Activated CD8-positive, alpha-beta T cell treated with anti-CD3 and anti-CD28 coated beads for 36 hours (primary cell): ENCODE measurements around the gene AOPEP. TPM values are rescaled to one million over a fixed set of nuclear protein-coding genes. Genes with fewer than 3 reads are reported as not detected.

Source experiments
- ATAC-seq: fragments of 200-7000 bp; cut with Tn5 transposase; one replicate; pipeline ENCODE4 v1.10.0; 2021; ENCODE audit warnings: mild to moderate bottlenecking, moderate library complexity
- CTCF ChIA-PET: fragments of 350-600 bp; sonication (Branson Sonifier 250); formaldehyde crosslinking; loops from one replicate; lab custom pipeline; 2021; ENCODE audit warnings: antibody characterized with exemption; lab: Charles Lee
- POLR2A ChIA-PET: fragments of 350-600 bp; sonication (Branson Sonifier 250); formaldehyde crosslinking; loops from one replicate; lab custom pipeline; 2021; ENCODE audit warnings: antibody characterized with exemption; lab: Charles Lee
- DNase-seq: peaks from one replicate; pipeline ENCODE4 v3.0.0-alpha.2; 2020
- H3K27ac Mint-ChIP-seq: one replicate; pipeline ENCODE4 v1.8.0; 2021; ENCODE audit warnings: mild to moderate bottlenecking, mixed read lengths
- H3K27me3 Mint-ChIP-seq: one replicate; pipeline ENCODE4 v1.8.0; 2021; ENCODE audit warnings: mixed read lengths
- H3K36me3 Mint-ChIP-seq: one replicate; pipeline ENCODE4 v1.8.0; 2021; ENCODE audit warnings: low read depth, mixed read lengths
- H3K4me1 Mint-ChIP-seq: one replicate; pipeline ENCODE4 v1.8.0; 2021; ENCODE audit warnings: low read depth, mixed read lengths
- H3K4me3 Mint-ChIP-seq: one replicate; pipeline ENCODE4 v1.8.0; 2021; ENCODE audit warnings: mild to moderate bottlenecking, moderate library complexity, mixed read lengths
- H3K9me3 Mint-ChIP-seq: one replicate; pipeline ENCODE4 v1.8.0; 2021; ENCODE audit warnings: mixed read lengths
- intact Hi-C: fragments of 100-400 bp; cut with micrococcal nuclease; formaldehyde crosslinking; loops from one replicate; pipeline ENCODE4 v1.10.0; 2022
- total RNA-seq, 2 experiments: library from RNA; stranded (reverse); gene quantifications; one replicate each; pipeline ENCODE4 v1.2.3, GENCODE V29; 2021
- TF ChIP-seq, protein P1 (sequence below): fragments of 200-600 bp; IDR thresholded peaks from one replicate; pipeline ENCODE4 v1.8.0; 2022; ENCODE audit warnings: antibody characterized with exemption, mild to moderate bottlenecking

Gene AOPEP
- total RNA-seq, 2 experiments from 2014 or later = 7.1 to 8.7 TPM

DNA sequence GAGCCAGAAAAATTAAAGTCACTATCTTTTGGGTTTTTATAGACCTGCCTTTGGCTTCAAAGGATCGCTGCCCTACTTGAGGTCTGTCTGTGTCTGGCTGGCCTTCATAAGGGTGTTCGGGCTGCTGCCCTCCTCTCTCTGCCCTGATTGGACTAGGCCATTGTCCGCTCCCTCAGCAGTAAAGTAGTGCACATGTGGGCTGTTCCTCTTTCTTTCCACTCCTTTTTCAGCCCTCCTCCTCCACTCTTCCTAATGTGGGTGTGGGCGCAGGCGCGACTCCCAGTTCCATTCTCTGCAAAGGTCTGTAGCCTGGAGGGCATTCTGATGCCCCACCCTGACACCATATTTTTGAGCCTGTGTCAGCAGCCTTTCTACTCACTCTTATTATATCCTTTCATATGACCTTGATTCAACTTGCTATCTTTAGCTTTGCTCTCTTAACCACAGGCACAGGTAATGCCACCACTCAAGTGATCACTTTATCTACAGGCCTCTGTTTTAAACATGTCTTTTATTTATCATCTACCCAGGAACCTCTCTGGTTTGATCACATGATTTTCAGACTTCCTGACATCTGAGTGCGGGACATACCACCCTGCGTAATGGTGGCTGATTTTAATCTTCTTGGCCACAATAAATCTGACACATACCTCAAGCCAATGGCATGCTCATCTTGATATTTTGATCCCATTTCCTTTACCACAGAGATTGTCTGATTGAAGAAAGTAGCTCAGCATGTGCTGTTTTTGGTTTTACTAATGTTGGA, 144.5 kb downstream of the AOPEP start:
- TF ChIP-seq, protein P1, sequence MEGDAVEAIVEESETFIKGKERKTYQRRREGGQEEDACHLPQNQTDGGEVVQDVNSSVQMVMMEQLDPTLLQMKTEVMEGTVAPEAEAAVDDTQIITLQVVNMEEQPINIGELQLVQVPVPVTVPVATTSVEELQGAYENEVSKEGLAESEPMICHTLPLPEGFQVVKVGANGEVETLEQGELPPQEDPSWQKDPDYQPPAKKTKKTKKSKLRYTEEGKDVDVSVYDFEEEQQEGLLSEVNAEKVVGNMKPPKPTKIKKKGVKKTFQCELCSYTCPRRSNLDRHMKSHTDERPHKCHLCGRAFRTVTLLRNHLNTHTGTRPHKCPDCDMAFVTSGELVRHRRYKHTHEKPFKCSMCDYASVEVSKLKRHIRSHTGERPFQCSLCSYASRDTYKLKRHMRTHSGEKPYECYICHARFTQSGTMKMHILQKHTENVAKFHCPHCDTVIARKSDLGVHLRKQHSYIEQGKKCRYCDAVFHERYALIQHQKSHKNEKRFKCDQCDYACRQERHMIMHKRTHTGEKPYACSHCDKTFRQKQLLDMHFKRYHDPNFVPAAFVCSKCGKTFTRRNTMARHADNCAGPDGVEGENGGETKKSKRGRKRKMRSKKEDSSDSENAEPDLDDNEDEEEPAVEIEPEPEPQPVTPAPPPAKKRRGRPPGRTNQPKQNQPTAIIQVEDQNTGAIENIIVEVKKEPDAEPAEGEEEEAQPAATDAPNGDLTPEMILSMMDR = no peak
- peaks cover 39% of the 10 kb centered on the region for H3K4me1 Mint-ChIP-seq
- peaks cover 6% of the 10 kb centered on the region for H3K9me3 Mint-ChIP-seq
- intact Hi-C loops = no loop called here
- H3K4me3 Mint-ChIP-seq = no peak overlapping the region
- POLR2A ChIA-PET = no interaction called here
- DNase-seq (peak; percentile 51), ATAC-seq (peak; percentile 77)
- H3K36me3 Mint-ChIP-seq = peaks cover 8% of the 10 kb centered on the region
- no peaks in the 10 kb centered on the region for H3K27me3 Mint-ChIP-seq
- CTCF ChIA-PET = interaction anchor here (0.6 to 0.9 kb wide), 3 partner anchors 141 to 1057 kb away, joined by 3 read pairs; no protein-coding TSS in a partner anchor
- peak overlapping the region; percentile 72 for H3K27ac Mint-ChIP-seq

DNA sequence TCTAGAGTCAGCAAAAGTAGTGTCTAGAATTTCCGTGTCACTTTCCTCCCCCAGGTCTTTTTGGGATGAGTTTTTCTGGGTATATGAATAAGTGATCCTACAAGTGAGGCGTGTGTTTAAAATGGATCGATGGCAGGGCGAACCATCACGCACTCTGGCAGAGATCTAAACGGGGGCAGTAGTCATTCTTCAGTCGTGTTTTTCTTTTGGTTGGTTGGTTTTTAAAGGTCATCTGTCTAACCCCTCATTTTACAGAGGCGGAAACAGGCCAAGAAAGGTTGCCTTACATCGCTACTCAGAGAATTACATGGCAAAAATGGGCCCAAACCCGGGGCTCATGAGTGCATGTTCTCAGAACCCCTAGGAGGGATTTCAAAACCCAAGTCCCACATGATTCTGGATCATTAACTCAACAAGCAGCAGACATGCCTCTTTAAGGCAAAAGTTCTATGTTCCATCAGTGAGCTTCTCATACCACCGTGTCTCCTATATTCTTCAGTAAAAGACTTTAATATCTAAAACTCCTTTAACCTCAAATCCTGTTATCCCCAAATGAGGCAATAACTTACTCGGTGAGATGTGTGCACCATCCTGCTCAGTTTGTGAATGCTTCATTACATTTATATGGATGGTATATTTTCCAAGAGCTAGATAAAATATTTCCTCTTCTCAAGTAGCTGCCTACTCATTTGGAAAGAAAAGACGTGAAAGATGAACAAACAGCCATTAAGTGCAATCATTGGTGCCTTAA, 145.8 kb downstream of the AOPEP start:
- ChIA-PET CTCF (interaction anchor here (0.9 to 1.1 kb wide), 2 partner anchors 20 to 203 kb away, joined by 3 read pairs; no protein-coding TSS in a partner anchor), POLR2A (no interaction called here)
- DNase-seq = no peak
- H3K36me3 Mint-ChIP-seq = peaks cover 9% of the 10 kb centered on the region
- H3K27me3 Mint-ChIP-seq = no peaks in the 10 kb centered on the region
- TF ChIP-seq, protein P1 = no peak
- peaks cover 40% of the 10 kb centered on the region for H3K4me1 Mint-ChIP-seq
- intact Hi-C loops = no loop called here
- no peak overlapping the region for H3K4me3 Mint-ChIP-seq
- H3K27ac Mint-ChIP-seq = no peak overlapping the region
- ATAC-seq = no peak
- peaks cover 7% of the 10 kb centered on the region for H3K9me3 Mint-ChIP-seq

DNA sequence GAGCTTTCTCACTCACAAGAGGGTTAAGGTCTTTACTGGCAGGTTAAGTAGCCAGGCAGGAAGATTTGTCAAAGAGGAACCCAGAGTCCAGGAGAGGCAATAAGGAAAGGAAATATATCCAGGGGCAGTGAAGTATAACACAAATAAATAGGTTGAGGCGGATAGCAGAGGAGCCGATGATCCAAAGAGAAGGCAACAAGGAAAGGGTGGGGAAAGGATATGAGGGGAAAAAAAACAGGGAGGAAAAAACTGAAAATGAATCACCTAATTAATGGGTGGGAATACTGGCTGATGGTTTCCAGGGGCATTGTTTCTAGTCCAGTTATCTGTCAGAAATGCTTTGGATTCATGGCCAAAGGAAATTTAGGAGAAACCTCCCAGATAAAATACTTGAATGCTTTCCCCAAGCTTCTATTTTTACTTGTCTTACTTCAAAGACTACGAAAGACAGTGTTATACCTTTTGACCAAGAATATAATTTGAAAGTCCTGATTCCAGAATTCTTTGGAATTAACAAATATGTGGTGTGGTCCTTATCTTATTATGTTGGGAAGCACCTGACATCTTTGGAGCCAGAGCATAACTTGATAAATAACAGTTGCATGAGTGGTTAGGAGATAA, 146.5 kb downstream of the AOPEP start:
- TF ChIP-seq, protein P1 = no peak
- DNase-seq (no peak), ATAC-seq (no peak)
- CTCF ChIA-PET = interaction anchor here (0.9 to 1.1 kb wide), 2 partner anchors 21 to 203 kb away, joined by 3 read pairs; no protein-coding TSS in a partner anchor
- intact Hi-C loops = no loop called here
- POLR2A ChIA-PET = no interaction called here
- Mint-ChIP-seq H3K4me3 (no peak overlapping the region), H3K27ac (no peak overlapping the region), H3K9me3 (peaks cover 7% of the 10 kb centered on the region), H3K4me1 (peaks cover 45% of the 10 kb centered on the region), H3K36me3 (peaks cover 9% of the 10 kb centered on the region), H3K27me3 (no peaks in the 10 kb centered on the region)

DNA sequence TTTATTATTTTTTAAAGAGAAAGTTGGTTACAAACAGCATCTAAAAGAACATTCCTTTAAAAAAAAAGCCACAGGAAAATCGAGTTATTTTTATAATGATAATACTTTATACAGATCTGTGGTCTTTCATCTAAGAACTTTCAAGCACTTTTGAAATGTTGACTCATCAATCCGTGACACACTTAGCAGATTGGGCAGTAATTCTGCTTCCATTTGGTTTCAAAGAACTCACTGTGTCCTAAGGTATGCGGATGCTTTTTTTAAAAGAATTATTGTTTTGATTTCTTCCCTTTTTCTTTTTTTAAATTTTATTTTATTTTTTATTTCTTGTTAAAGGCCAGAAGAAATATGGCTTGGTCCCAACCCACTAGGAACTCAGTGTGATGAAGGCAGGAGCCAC, 147.8 kb downstream of the AOPEP start:
- intact Hi-C loops = no loop called here
- ATAC-seq = no peak
- DNase-seq = no peak
- H3K27ac Mint-ChIP-seq = no peak overlapping the region
- TF ChIP-seq, protein P1 = no peak
- peaks cover 55% of the 10 kb centered on the region for H3K4me1 Mint-ChIP-seq
- POLR2A ChIA-PET = no interaction called here
- CTCF ChIA-PET = no interaction called here
- H3K27me3 Mint-ChIP-seq = no peaks in the 10 kb centered on the region
- H3K4me3 Mint-ChIP-seq = no peak overlapping the region
- H3K9me3 Mint-ChIP-seq = peaks cover 7% of the 10 kb centered on the region
- H3K36me3 Mint-ChIP-seq = peaks cover 11% of the 10 kb centered on the region
